Measurements from ENCODE around the gene SPIC. TPM values are rescaled to one million over a fixed set of nuclear protein-coding genes. Genes with fewer than 3 reads are reported as not detected.

SPIC gene
- total RNA-seq, 1 donor from 2014 or later, result not detected

DNA sequence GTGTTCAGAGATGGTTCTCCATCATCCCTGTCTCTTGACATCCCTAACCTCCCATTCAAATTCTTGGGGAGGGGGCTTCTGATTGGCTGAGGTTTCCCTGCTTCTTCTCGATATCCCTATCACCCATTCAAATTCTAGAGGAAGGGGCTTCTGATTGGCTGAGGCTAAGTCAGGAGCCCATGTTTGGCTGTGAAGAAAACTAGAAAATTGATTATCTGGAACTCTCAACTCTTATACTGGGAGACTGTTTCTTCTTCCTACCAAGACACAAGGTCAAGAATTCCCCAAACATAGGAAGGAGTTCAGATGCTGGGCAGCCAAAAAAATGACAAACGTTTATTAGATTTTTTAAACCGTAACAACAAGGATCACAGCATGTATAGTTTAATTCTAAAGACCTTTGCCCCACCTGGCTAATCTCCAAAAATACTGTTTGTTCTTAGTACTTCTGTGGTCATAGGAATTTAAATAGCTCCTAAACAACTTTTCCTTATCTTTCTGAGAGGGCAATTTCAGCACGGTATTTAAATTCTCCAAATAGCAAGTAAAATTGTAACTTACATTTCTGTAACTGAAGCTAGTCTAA is 26.4 kb downstream of the SPIC start:
- DNase-seq (no peak), ATAC-seq (peak; percentile 70)
- intact Hi-C loops (cut with micrococcal nuclease), result no loop called here

DNA sequence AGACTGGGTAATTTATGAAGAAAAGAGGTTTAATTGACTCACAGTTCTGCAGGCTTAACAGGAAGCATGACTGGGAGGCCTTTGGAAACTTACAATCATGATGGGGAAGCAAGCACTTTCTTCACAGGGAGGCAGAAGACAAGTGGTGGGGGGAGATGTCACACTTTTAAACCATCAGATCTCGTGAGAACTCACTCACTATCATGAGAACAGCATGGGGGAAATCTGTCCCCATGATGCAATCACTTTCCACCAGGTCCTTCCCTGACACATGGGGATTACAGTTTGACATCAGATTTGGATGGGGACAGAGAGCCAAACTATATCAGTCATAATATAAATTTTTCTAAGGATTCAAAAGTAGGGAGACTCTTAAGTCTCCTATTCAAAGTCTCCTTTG is 46.0 kb downstream of the SPIC start:
- DNase-seq (no peak), ATAC-seq (no peak)
- intact Hi-C loops (cut with micrococcal nuclease), result no loop called here

DNA sequence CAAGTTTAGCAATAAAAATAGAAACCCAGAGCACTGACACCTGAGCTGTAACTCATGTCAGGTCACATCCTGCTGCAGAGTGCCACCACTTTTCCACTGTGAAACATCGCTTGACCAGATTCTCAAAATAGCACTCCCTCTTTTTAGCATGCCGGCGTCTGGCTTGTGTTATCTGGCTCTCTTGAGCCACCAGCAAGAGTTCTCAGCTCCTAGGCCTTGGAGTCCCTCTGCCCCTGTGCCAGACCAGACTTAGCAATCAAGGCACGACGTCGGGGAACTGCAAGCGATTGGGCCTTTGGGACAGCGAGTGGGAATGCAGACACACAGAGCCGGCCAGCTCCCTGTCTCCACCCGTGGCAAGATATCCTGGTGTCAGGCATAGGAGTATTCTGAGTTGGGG is 52.5 kb downstream of the SPIC start:
- ATAC-seq (peak; percentile 96), DNase-seq (peak; percentile 59)
- intact Hi-C loops (cut with micrococcal nuclease), result no loop called here

DNA sequence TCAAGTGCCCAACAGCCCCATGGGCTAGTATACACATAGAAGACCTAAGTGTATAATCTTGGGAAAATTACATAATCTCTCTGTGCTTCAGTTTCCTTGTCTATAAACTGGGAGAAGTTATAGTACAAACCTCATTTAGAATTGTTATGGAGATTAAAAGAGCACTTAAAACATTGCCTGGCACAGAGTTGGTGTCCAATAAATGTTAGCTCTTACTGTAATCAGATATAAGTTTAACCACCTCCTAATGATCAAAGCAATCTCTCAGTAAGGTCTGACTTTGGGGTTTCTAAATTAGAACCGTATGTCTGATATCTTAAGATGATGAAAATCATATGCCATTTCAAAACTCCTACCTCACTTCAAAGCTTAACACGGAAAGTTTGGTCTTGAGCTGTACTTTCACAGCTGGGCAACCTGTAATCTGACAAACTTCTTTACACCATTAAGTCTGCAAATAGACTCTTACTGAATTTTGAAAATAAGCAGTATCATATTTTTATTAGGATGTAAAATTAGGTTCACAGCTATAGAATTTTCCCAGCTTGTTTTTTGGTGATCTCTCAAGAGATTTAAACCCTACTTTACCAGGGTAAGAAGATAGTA is 61.0 kb downstream of the SPIC start:
- intact Hi-C loops (cut with micrococcal nuclease), result no loop called here
- DNase-seq, result no peak
- no peak for ATAC-seq

Other genes starting within 250 kb of the SPIC start
- 6.2 TPM for gene UTP20, start 195.2 kb upstream of the SPIC start, total RNA-seq
- 104 TPM for gene ARL1, start 67.6 kb upstream of the SPIC start, total RNA-seq
- 3.9 TPM for gene MYBPC1, start 119.6 kb downstream of the SPIC start, total RNA-seq
- gene CHPT1, start 222.3 kb downstream of the SPIC start, total RNA-seq, result 120 TPM

Data from left ventricle myocardium superior (tissue), 1 donor.